OCI-LY7 (cell line): Measurements from ENCODE around the gene PHKB.
"Not testable (repeated sequence)": the region's sequence is repeated elsewhere in the genome, so short reads cannot be mapped to it uniquely, and the experiment has no call there.

Source experiments
- CTCF ChIP-seq: fragments of 200-600 bp; sonication (generic); conservative IDR thresholded peaks from 2 replicates; pipeline ENCODE4 v1.5.1; 2014; ENCODE audit warnings: mild to moderate bottlenecking, antibody characterized with exemption, low read length, moderate library complexity, mixed read lengths
- EZH2phosphoT487 ChIP-seq: fragments of 200-600 bp; sonication (generic); IDR thresholded peaks from 2 replicates; pipeline ENCODE4 v1.6.1; 2018; ENCODE audit warnings: low read depth, borderline replicate concordance, mild to moderate bottlenecking, mixed run types, antibody characterized with exemption, low read length, moderate library complexity, mixed read lengths

GRCh38 chr16:47551767-47552166 lies 90.6 kb downstream of the PHKB start:
- TF ChIP-seq CTCF, EZH2phosphoT487: not testable (repeated sequence)
